Measurements from ENCODE around the gene ZBTB16. TPM values are rescaled to one million over a fixed set of nuclear protein-coding genes. Genes with fewer than 3 reads are reported as not detected.

ZBTB16 gene
- total and polyA plus RNA-seq, 2 experiments from 2014 or later, result 0.29 to 1.4 TPM

DNA sequence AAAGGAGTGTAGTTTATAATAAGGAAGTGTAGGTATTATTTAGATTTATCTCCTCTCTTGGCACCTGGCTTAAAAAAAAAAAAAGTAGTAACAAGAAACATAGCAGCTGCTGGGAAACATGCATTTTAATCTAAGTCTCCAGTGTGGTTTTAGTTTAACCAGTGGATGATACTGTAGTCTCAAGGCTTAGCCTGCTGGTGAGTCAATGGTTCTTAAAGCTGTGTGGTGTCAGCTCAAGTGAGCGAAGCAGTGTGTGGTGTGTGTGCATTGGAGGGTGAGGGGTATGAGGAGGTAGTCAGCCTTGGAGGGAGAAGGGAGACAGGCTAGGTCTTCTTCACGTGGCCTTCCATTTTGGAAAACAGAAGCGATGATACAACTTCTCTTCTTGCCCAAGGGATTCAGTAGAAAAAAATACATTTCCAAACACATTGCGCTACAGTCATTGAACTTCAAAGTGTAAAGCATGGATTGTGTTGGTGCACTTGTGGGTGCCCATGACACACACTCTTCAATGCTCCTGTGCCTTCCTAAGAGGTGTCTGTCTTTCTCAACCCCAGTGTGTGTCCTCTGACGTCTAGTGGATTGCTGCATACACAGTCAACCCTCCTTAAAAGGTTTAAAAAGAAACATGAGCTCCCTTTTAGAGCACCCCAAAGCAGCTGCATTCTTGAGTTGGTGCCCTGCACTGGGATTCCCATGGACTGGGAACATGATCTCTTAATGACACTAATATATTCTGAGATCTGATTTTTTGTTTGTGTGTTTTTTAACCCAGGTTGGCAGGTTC lies 40.1 kb downstream of the ZBTB16 start:
- Histone ChIP-seq H3K4me3 (no peak overlapping the region), H3K4me1 (ENCODE audit: insufficient read depth) (no peaks in the 10 kb centered on the region; the same call in 1 of the 2 replicates), H3K36me3 (ENCODE audit: insufficient read depth) (no peaks in the 10 kb centered on the region), H3K4me2 (no peak overlapping the region), H3K9me2 (ENCODE audit: insufficient read depth) (no peaks in the 10 kb centered on the region), H3K27ac (ENCODE audit: low read depth) (no peak overlapping the region), H4K20me1 (replicated peaks; ENCODE audit: insufficient read depth) (no peaks in the 10 kb centered on the region), H3K79me2 (replicated peaks; ENCODE audit: insufficient read depth) (no peaks in the 10 kb centered on the region), H3F3A (replicated peaks; ENCODE audit: low read depth) (no peaks in the 10 kb centered on the region), H3K27me3 (ENCODE audit: insufficient read depth) (no peaks in the 10 kb centered on the region), H2AFZ (no peak overlapping the region)
- no peak for TF ChIP-seq EZH2 (IDR thresholded peaks at IDR 0.05; ENCODE audit: low read depth, unreplicated experiment)
- Mint-ChIP-seq H3K36me3 (ENCODE audit: low read depth) (no peaks in the 10 kb centered on the region), H3K4me3 (no peak overlapping the region), H3K4me1 (peaks cover 20% of the 10 kb centered on the region; the same call in 2 of the 3 replicates), H3K27ac (peak overlapping the region; percentile 39; the same call in 1 of the 2 replicates), H3K27me3 (ENCODE audit: insufficient read depth, low read depth, poor library complexity) (peaks cover 5% of the 10 kb centered on the region), H3K9me3 (no peaks in the 10 kb centered on the region)
- DNase-seq (ENCODE audit: low spot score), result no peak
- ATAC-seq, result no peak

DNA sequence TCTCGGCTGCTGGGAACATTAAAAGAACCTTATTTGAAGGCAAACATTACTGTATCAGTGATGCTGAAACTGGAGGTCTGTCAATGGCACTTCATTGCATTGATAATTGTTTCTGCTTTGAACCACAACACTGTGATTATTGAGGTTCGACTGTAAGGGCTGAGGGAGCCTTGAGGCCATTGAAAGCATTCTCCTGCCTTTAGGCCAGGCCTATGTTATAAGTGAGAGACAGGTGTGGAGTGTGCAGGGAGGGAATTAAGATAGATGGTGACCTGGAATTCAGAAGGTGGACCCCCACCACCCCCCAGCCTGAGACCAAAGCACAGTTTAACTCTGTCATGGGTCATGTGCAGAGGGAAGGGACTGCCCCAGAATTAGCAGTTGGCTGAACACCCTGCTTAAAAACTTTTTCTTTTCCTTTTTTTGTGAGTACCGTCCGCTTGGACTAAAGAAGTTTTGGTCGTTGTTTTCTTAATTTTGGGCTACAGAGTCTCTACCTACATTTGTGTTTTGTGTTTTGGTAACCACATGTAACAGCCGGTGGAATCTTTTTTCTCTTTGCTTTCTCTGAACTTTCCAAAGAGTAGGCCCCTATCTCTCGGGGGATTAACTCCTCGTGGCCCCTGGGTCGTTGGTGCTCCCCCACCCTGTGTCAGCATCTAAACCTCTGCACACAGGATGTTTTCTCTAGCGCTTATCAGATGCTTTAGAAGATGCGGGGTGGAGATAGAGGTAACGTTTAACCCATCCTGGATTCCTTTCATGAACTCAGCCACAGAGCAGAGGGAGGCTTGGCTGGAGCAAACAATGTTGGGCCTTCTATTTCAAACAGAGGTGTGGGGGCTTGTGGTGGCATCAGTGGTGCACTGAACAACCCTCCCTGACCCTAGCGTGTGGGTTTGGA lies 43.7 kb downstream of the ZBTB16 start:
- Histone ChIP-seq H3K36me3 (ENCODE audit: insufficient read depth) (no peaks in the 10 kb centered on the region), H2AFZ (no peak overlapping the region), H3F3A (replicated peaks; ENCODE audit: low read depth) (no peaks in the 10 kb centered on the region), H3K27ac (ENCODE audit: low read depth) (no peak overlapping the region), H3K27me3 (ENCODE audit: insufficient read depth) (no peaks in the 10 kb centered on the region), H3K9me2 (ENCODE audit: insufficient read depth) (no peaks in the 10 kb centered on the region), H3K4me2 (no peak overlapping the region), H3K4me3 (no peak overlapping the region), H3K4me1 (ENCODE audit: insufficient read depth) (peaks cover 6% of the 10 kb centered on the region; the same call in 1 of the 2 replicates), H3K79me2 (replicated peaks; ENCODE audit: insufficient read depth) (no peaks in the 10 kb centered on the region), H4K20me1 (replicated peaks; ENCODE audit: insufficient read depth) (no peaks in the 10 kb centered on the region)
- H3K4me3 Mint-ChIP-seq, result no peak overlapping the region
- no peak for TF ChIP-seq EZH2 (IDR thresholded peaks at IDR 0.05; ENCODE audit: low read depth, unreplicated experiment)
- no peak for DNase-seq (ENCODE audit: low spot score)
- H3K27ac Mint-ChIP-seq, result no peak overlapping the region
- H3K9me3 Mint-ChIP-seq, result no peaks in the 10 kb centered on the region
- no peaks in the 10 kb centered on the region for H3K36me3 Mint-ChIP-seq (ENCODE audit: low read depth)
- ATAC-seq, result no peak
- peaks cover 5% of the 10 kb centered on the region for H3K27me3 Mint-ChIP-seq (ENCODE audit: insufficient read depth, low read depth, poor library complexity)
- peaks cover 28% of the 10 kb centered on the region for H3K4me1 Mint-ChIP-seq

DNA sequence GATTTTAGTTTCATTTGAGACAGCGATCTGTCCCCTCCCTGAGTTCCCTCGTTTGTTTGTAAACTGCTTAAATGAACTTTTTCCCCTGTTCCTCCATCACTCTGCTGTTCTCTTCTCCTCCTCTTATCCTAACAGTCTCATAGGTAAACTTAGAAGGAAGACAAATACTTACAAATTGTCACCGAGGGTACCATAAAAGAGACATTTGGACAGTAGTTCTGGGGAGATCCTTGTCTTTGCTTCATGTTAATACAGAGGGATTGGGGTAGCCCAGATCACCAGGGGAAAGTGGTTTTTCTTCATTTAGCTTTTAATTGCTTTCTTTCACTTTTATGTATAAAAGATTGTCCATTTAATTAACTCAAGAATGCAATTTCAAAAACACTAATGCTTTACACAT lies 46.1 kb downstream of the ZBTB16 start:
- H3K4me1 ChIP-seq (ENCODE audit: insufficient read depth), result peaks cover 7% of the 10 kb centered on the region; the same call in 1 of the 2 replicates
- H3K27ac Mint-ChIP-seq, result no peak overlapping the region
- no peaks in the 10 kb centered on the region for H3K36me3 ChIP-seq (ENCODE audit: insufficient read depth)
- H3K36me3 Mint-ChIP-seq (ENCODE audit: low read depth), result no peaks in the 10 kb centered on the region
- no peaks in the 10 kb centered on the region for H3K9me3 Mint-ChIP-seq
- H3K4me3 ChIP-seq, result no peak overlapping the region
- H3K4me1 Mint-ChIP-seq, result peaks cover 29% of the 10 kb centered on the region
- no peaks in the 10 kb centered on the region for H3K9me2 ChIP-seq (ENCODE audit: insufficient read depth)
- no peaks in the 10 kb centered on the region for H3F3A ChIP-seq (replicated peaks; ENCODE audit: low read depth)
- no peak overlapping the region for H3K27ac ChIP-seq (ENCODE audit: low read depth)
- H3K4me2 ChIP-seq, result no peak overlapping the region
- no peaks in the 10 kb centered on the region for H4K20me1 ChIP-seq (replicated peaks; ENCODE audit: insufficient read depth)
- ATAC-seq (no peak), DNase-seq (ENCODE audit: low spot score) (no peak)
- H3K79me2 ChIP-seq (replicated peaks; ENCODE audit: insufficient read depth), result no peaks in the 10 kb centered on the region
- H3K27me3 ChIP-seq (ENCODE audit: insufficient read depth), result no peaks in the 10 kb centered on the region
- no peak overlapping the region for H2AFZ ChIP-seq
- no peak overlapping the region for H3K4me3 Mint-ChIP-seq
- H3K27me3 Mint-ChIP-seq (ENCODE audit: insufficient read depth, low read depth, poor library complexity), result peaks cover 3% of the 10 kb centered on the region
- TF ChIP-seq ZNF114 (CRISPR knock-in tag; IDR thresholded peaks at IDR 0.05), result no peak
- TF ChIP-seq ETS1 (IDR thresholded peaks at IDR 0.05), result no peak
- TF ChIP-seq POLR2AphosphoS5 (IDR thresholded peaks at IDR 0.05; ENCODE audit: low read depth), result no peak
- TF ChIP-seq CREB1 (CRISPR knock-in tag; IDR thresholded peaks at IDR 0.05; ENCODE audit: low read depth), result no peak
- TF ChIP-seq, protein P1, sequence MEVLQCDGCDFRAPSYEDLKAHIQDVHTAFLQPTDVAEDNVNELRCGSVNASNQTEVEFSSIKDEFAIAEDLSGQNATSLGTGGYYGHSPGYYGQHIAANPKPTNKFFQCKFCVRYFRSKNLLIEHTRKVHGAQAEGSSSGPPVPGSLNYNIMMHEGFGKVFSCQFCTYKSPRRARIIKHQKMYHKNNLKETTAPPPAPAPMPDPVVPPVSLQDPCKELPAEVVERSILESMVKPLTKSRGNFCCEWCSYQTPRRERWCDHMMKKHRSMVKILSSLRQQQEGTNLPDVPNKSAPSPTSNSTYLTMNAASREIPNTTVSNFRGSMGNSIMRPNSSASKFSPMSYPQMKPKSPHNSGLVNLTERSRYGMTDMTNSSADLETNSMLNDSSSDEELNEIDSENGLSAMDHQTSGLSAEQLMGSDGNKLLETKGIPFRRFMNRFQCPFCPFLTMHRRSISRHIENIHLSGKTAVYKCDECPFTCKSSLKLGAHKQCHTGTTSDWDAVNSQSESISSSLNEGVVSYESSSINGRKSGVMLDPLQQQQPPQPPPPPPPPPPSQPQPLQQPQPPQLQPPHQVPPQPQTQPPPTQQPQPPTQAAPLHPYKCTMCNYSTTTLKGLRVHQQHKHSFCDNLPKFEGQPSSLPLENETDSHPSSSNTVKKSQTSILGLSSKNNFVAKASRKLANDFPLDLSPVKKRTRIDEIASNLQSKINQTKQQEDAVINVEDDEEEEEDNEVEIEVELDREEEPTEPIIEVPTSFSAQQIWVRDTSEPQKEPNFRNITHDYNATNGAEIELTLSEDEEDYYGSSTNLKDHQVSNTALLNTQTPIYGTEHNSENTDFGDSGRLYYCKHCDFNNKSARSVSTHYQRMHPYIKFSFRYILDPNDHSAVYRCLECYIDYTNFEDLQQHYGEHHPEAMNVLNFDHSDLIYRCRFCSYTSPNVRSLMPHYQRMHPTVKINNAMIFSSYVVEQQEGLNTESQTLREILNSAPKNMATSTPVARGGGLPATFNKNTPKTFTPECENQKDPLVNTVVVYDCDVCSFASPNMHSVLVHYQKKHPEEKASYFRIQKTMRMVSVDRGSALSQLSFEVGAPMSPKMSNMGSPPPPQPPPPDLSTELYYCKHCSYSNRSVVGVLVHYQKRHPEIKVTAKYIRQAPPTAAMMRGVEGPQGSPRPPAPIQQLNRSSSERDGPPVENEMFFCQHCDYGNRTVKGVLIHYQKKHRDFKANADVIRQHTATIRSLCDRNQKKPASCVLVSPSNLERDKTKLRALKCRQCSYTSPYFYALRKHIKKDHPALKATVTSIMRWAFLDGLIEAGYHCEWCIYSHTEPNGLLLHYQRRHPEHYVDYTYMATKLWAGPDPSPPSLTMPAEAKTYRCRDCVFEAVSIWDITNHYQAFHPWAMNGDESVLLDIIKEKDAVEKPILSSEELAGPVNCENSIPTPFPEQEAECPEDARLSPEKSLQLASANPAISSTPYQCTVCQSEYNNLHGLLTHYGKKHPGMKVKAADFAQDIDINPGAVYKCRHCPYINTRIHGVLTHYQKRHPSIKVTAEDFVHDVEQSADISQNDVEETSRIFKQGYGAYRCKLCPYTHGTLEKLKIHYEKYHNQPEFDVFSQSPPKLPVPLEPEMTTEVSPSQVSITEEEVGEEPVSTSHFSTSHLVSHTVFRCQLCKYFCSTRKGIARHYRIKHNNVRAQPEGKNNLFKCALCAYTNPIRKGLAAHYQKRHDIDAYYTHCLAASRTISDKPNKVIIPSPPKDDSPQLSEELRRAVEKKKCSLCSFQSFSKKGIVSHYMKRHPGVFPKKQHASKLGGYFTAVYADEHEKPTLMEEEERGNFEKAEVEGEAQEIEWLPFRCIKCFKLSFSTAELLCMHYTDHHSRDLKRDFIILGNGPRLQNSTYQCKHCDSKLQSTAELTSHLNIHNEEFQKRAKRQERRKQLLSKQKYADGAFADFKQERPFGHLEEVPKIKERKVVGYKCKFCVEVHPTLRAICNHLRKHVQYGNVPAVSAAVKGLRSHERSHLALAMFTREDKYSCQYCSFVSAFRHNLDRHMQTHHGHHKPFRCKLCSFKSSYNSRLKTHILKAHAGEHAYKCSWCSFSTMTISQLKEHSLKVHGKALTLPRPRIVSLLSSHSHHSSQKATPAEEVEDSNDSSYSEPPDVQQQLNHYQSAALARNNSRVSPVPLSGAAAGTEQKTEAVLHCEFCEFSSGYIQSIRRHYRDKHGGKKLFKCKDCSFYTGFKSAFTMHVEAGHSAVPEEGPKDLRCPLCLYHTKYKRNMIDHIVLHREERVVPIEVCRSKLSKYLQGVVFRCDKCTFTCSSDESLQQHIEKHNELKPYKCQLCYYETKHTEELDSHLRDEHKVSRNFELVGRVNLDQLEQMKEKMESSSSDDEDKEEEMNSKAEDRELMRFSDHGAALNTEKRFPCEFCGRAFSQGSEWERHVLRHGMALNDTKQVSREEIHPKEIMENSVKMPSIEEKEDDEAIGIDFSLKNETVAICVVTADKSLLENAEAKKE (CRISPR knock-in tag; IDR thresholded peaks at IDR 0.05), result no peak

Measured in GM23338 (cell line).